DMS114 treated with DMSO at 0.1 percent for 48 hours (cell line): ENCODE results near the gene POC1B.

Experiments
- DNase-seq: peaks from one replicate; lab custom pipeline; 2025; ENCODE audit not compliant: unreplicated experiment; lab: John Stamatoyannopoulos, UW

The POC1B gene

DNA sequence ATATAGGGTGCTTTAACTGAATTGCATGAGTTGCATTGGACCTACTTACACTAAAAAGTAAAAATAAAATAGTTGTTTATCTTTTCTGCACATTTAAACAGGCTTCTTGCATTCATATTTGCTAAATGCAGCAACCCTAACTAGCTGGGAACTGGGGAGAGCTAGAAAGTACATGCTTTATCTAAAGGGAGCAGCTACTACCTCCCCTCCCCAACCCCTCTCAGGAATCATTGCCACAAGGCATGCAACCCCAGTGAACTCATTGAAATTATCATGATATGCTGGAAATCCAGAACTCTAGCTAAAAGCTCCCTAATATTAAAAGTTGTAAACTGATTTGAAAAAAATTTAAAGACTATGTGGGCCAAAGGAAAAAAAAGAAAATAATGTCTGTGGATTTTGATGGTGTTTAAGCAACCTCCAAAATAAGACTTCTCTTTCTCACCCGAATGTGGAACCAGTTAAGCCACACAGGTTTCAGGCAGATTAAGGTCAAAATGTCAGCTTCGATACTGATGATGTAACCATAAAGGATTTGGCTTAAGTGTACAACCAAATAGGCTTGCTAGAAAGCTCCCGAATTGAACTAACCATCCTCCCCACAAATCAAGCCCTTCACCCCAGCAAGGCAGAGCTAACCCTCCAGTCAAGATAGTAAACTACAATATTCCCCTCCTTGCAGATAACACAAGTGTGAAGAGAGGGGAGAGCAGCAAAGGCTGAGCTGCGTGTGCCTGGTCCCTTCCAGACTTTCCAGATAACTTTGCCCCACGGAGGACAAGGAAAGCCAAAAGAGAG, 13.8 kb upstream of the POC1B start:
- no peak for DNase-seq

DNA sequence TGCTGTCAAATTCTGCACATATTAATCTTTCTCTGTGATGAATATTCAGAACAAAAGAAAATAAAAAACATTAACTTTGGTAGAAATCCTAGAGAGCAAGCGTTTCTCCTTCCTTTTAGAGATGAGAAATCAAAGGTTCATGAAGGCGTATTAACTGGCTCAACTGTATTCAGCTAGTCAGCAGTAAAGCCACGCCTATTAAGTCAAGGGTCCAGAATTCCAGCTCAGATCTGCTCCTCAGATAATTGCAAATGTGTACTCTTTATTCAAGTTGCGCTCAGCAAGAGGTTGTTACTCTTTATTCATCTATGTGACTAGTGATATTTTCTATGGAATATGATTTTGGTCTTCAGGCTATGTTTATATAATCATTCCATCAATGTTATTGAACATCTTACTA, 13.1 kb upstream of the POC1B start:
- no peak for DNase-seq

DNA sequence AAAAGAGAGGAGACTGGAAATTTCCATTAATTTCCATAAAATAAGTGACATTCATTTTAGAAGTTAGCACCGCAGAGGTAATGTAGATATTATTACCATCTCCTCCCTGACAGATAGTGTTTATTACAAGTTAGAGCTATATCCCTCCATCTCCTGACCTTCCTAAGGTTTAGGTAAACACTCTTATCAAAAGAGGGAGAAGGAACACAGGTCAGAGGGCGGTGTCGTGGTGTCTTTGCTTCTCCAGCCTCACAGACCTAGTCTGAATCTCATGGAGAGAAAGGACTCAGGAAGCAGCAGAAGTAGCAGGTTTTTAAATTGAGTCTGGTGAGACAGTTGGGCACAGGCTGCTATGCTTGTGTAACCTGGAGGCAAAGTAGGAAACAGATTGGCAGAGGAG, 11.5 kb upstream of the POC1B start:
- DNase-seq, result no peak

DNA sequence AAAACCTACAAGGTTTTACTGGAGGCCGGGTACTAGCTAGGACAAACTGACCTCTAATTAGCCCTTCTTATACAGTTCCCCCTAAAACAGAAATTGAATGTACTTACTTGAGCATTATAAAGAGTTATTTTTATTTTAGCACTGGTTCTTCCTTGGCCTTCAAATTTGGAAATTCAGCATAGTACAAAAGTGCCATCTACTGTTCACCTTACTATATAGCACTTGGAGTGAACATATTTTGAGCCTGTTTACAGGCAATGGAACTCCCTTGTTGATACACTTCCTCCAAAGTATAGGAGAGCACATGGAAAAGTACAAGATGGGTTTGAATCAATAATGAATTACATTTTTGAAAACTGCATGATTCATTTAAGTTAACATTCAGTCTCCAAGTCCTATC, 3.9 kb upstream of the POC1B start:
- peak; percentile 69 for DNase-seq

DNA sequence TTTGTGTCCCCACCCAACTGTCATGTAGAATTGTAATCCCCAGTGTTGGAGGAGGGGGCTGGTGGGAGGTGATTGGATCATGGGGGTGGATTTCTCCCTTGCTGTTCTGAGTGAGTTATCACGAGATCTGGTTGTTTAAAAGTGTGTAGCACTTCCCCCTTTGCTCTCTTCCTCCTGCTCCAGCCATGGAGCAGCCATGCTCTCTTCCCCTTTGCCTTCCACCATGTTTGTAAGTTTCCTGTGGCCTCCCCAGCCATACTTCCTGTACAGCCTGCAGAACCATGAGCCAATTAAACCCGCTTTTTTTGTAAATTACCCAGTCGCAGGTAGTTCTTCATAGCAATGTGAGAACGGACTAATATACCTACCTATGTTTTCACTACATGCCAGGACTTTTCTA, 2.6 kb upstream of the POC1B start:
- DNase-seq, result no peak

DNA sequence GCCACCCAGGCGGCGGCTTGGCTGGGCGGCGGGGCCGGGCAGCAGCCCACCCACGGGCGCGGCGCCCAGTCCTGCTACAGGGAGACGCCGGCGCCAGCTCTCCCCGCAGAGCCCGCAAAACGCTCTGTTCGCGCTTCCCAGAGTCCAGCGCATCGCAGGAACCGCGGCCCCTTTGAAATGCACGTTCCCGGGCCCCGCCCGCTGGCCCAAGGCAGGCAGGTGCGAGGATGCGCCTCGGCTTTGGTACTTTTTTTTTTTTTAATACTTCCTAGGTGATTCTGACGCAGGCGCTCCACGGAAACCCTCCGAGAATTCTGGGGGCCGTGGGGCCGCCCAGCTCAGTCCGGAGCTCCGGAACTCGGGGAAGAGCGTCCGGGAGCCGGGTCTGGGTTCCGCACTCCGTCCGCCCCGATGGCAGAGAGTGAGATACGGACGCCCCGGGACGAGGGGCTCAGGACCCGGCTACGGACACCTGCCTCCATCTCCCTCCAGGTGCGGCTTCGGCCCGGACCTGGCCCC, 483 bp downstream of the POC1B start:
- DNase-seq, result no peak

DNA sequence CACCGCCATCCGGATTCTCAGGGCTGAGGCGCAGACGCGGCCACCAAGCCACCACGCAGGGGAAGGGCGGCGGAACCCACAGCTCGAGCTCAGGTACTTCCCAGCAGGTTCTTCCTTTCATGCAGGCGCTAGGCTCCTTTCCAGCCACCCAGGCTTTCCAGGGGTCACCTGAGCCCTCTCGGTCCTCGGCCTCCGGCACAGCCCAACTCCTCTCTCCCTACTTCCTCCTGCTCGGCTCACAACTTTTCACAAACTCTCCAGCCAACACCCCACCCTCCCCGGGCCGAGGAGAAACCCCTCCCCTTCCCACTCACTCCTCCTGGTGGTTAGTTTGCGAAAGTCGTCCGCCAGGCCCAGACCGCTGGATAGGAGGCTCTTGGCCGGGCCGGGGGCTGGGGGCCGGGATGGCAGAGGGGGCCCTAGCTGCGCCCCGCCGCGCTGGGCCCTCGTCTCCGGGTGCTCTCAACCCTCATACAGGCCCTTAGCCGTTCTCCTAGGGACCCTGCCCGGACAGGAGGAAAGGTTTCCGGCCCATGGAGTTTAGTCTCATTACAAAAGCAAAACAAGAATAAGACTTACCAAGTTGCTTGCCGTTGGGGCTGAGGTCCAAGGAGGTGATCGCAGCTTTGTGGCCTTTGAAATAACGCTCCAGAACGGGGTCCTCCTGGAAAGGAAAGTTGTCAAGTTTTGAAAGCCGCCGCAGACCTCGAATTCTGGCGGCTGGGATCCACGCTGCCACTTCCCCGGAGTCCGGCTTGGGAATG, 1.1 kb downstream of the POC1B start, which contains the start of gene GALNT4:
Gene GALNT4, minus strand, starts transcription at position 256 of the 764 bp plus-strand sequence. Its CDS starts 247 bp downstream, at position 9.
- peak; percentile 79 for DNase-seq

DNA sequence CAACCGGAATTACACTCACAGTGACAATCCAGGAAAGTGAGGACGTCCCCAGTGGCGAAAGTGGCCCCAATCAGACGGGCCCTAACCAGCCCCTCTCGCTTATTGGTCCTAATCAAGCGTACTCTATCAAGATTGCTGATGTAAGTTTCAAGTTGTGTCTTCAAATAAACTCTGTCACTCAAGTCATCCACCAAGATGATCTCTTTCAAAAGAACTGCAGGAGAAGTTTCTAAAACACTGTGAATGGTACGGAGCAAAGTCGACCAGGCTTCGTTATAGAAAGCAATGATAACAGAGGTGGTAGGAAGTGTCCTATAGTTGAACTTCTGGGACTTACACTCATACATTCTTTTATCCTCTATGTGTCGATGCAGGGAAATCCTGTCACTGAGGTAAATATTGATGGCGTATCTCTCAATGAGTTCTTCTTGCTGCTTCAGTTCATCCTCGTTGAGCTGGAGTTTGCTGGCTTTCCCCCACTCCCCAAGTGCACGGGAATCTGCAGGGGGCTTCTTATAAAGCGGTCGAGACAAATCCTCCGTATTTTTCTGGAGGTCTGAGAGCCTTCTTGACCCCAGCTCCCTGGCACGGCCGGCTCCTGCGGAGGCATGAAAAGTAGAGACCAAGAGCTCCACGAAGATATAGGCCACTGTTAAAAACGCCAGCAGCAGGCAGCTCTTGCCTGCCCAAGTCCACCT, 1.9 kb downstream of the POC1B start:
- DNase-seq, result peak; percentile 36

DNA sequence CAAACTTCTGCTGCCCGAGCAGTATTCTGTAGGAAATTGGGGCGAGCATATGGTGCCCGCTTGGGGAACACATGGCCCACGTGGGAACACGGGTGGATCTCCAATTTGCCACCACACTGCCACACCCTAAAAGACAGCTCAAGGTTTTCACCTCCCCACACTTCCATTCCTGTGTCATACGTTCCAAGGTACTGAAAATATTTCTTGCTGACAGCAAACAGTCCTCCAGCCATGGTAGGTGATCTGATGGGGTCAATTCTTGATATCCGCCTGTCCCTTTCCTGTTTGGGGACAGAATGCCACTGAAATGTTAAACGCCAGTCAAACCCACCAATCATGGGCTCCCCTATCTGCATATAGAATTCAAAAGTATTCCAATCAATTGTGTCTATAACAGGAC, 2.5 kb downstream of the POC1B start:
- DNase-seq, result no peak

DNA sequence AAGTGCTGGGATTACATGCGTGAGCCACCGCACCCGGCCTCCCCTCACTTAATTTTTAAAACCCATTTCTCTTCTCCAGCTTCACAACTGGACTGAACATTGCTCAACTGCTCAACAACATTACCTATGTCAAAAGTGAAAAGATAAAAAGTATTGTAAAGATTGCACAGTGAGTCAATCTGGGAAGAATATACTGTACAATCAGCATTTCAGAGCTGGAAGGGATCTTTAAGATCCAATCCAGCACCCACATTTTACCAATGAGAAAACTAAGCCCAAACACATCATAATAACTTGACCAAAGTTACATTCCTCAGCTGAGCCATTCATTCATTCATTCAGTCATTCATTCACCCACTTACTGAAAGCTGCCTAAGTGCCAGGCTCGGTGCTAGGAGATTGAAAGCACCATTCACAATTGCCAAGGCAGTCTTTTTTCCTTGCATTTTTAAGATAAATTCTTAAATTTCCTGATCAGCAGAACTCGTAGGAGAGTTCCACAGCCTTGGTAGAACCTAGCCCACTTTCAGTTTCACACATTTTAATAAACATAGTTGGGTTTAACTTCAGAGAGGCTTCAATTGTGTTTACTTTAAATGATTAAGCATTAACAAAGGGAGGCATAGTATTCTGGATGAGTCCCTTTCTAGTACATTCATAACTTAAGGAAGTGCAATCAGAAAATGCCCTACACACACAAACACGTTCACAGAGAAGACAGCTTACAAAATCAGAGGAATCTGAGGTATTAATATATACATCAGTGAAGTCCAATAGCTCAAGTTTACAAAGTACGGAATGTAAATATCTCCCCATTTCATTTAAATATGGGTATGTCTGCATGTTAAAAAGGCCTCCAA, 4.3 kb downstream of the POC1B start:
- DNase-seq, result no peak

DNA sequence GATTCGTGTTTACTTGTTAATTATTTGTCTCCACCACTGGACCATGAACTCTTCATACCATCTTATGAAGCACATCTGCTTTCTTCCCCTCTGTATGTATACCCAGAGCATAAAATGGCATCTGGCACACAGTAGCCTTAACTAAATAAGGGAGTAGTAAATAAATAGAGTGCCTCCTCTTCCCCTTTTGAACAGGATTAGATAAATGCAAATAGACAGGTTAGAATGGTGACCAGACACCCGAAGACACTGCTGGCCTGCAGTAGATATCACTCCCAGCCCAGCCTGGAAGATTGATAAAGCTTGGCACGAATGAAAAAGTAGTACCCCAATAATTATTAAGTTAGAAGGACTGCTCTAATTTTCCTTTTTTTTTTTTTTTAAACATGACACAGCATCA, 8.1 kb downstream of the POC1B start:
- no peak for DNase-seq

DNA sequence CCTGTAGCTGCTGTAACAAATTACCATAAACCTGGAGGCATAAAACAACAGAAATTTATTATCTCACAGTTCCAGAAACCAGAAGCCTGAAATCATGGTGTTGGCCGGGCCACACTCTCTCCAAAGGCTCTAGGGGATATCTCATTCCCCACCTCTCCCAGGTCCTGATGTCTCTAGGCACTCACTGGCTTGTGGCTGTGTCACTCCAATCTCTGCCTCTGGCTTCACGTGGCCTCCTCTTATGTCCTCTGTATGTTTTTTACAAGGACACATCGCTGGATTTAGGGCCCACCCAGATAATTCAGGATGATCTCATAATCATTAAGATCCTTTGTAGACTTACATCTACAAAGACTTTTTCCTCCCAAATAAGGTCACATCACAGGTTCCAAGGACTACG, 9.2 kb downstream of the POC1B start:
- no peak for DNase-seq

DNA sequence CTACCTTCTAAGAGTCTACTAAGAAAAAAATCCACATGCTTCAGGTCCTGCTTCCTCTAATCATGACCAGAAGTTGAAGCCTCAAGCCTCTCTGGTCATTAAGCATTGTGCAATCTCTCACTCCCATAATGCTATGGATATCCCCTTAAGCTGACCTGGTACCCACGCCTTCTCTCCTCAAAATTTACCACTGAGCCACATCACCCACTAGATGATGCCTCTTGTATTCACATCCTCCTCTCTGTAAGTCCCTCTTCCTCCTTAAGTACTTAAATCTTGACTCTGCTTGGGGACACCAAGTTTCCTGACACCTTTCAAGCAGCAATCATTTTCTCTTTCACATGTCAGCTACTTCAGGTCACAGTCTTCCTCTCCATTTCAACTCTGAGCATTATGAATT, 11.1 kb downstream of the POC1B start:
- DNase-seq, result no peak

DNA sequence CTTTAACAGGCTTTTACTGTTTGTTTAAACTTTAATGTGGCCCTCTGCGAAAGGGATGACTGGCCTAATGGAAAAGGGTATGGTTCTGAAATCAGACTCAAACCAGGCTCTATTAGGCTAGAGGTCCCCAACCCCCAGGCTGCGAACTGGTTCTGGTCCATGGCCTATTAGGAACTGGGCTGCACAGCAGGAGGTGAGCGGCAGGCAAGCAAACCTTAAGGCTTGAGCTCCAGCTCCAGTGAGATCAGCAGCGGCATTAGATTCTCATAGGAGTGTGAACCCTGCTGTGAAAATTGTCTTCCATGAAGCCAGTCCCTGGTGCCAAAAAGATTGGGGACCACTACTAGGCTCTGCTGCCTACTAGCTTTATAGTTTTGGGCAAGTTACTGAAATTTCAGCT, 12.3 kb downstream of the POC1B start:
- DNase-seq, result no peak

DNA sequence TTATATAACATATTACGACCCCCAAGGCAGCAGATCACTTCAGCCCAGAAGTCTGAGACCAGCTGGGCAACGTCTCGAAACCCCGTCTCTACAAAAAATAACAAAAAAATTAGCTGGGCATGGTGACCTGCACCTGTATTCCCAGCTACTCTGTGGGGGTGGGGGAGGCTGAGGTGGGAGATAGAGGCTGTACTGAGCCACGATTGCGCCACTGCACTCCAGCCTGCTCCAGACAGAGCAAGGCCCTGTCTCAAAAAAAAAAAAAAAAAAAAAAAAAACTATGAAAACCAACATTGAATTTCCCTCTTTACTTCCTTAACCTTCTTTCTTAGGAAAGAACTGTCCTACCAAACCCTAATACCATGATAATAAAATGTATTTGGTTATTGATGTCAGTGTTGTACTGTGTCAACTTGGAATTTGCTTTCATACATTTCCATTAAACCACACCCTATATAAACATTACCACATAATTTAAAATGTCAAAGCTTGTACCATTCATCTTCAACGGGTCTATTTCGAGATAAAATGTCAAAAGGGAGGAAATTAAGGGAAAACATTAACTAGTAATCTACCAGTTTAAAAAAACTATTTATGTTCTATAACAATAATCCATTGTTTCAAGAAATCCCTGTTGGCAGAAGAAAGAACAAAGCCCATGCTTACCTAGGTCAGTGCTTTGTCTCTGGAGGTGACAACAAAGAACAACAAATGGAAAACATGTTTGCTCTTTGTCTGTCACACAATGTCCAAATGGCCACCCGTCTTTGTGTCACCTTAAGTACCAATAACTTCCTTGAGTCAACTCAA, 18.6 kb downstream of the POC1B start:
- no peak for DNase-seq

DNA sequence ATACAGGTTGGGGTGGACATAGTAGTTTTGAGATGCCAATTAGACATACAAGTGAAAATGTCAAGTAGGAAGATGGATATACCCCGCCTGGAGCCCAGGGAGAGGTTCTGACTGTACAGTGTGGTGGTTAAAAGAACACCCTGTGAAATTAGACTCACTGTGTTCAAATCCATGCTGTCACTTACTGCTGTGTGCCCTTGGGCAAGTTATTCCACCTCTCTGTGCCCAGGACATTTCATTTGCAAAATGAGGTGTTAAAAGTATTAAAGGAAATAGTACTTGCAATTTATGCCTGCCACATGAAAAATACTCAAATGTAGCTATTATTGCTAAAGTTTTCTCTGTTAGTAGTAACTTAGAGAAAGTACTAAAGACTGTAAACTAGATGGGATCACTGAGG, 19.8 kb downstream of the POC1B start:
- DNase-seq, result no peak

DNA sequence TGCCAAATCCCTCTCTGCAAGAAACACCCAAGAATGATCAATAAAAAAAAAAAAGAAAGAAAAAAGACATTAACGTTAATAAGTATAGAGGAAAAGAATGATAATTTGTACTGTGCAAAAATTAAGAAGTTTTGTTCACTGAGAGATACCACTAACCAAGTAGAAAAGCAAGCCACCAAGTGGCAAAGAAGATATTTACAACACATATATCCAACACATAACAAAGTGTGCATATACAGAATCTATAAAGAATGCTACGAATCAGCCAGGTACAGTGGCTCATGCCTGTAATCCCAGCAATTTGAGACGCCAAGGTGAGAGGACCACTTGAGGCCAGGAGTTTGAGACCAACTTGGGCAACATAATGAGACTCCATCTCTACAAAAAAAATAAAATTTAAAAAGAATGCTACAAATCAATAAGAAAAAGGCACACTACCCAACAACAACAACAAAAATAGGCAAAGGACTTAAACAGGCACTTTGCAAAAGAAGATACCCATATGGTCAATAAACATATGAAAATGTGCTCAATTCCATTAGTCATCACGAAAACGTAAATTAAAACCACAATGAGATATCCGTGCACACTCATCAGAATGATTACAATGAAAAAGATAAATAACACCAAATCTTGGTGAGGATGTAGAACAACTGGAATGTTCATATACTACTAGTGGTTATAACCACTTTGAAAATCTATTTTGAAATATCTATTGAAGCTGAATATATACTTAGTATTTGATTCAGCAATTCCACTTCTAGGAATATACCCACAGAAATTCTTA, 21.1 kb downstream of the POC1B start:
- no peak for DNase-seq

DNA sequence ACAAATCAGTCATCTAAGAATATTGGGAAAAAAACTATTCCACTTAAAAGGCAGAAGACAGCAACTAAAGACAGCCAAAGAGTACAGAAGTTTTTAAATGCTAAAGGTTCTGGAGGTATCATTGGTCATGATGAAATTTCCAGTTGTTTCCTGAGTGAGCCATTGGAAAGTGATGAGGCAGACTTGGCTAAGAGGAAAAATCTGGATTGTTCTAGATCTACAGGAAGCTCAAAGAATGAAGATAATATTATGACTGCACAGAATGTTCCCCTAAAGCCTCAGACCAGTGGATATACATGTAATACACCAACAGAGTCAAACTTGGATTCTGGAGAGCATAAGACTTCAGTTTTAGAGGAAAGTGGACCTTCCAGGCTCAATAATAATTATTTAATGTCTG, 24.1 kb downstream of the POC1B start:
- no peak for DNase-seq

DNA sequence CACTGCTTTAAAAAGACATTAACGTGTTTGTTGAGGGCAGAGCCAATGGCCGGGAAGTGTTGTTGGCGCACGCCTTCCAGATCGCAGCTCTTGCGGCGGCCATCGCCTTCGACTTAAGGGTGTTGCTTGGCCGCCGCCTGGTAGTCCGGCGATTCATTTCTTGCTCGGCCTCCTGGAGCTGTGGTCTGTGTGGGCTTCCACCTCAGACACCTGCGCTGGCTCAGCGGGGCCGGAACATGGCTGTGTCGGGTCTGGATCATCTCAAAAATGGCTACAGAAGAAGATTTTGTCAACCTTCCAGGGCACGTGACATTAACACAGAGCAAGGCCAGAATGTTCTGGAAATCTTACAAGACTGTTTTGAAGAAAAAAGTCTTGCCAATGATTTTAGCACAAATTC, 26.0 kb downstream of the POC1B start:
- no peak for DNase-seq
